Measurements from ENCODE around the gene NR5A2.

NR5A2 gene

DNA sequence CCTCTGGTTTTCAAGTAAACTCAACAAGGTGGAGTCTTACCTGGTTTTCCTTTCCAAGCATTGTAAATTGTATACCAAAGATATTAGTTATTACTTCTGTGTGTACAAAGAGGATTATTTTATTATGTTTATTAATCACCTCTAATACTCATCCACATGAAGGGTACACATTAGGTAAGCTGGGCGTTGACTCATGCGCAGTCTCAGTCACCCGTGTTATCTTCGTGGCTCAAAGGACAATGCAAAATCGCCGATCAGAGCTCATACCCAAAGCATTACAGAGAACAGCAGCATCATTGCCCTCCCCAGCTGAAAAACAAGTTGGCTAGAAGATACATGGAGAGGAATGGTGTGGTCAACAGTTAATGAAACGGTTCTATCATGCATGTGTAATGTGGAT lies 148.7 kb downstream of the NR5A2 start:
- DNase-seq (ENCODE audit: low read depth) = no peak
- in situ Hi-C loops (cut with HindIII; ENCODE audit: low sequenced_read_pairs) = no loop called here
- TF ChIP-seq, protein P1, sequence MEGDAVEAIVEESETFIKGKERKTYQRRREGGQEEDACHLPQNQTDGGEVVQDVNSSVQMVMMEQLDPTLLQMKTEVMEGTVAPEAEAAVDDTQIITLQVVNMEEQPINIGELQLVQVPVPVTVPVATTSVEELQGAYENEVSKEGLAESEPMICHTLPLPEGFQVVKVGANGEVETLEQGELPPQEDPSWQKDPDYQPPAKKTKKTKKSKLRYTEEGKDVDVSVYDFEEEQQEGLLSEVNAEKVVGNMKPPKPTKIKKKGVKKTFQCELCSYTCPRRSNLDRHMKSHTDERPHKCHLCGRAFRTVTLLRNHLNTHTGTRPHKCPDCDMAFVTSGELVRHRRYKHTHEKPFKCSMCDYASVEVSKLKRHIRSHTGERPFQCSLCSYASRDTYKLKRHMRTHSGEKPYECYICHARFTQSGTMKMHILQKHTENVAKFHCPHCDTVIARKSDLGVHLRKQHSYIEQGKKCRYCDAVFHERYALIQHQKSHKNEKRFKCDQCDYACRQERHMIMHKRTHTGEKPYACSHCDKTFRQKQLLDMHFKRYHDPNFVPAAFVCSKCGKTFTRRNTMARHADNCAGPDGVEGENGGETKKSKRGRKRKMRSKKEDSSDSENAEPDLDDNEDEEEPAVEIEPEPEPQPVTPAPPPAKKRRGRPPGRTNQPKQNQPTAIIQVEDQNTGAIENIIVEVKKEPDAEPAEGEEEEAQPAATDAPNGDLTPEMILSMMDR (IDR thresholded peaks at IDR 0.05; ENCODE audit: low read depth, low read length, missing control alignments) = no peak
- no peak overlapping the region for H3K4me3 ChIP-seq (ENCODE audit: low read depth, low read length)

DNA sequence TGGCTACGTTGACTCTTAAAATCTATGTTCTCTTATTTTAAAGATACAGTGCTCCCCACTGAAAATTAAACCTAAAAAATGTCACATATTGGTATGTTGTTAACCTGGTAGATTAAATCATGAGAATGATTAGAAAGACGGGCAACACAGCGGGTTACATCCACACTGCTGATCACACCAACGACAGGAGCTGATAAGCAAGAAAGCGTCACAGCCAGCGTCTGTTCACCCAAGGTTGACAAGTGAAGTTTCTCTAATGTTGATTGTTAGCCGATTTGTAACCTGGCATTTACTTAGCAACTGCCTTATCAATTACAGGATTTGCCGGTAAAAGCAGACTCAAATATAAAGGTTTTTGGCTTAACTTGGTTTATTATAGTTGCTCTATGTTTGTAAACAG lies 149.3 kb downstream of the NR5A2 start:
- H3K4me3 ChIP-seq (ENCODE audit: low read depth, low read length) = no peak overlapping the region
- in situ Hi-C loops (cut with HindIII; ENCODE audit: low sequenced_read_pairs) = no loop called here
- TF ChIP-seq, protein P1 (IDR thresholded peaks at IDR 0.05; ENCODE audit: low read depth, low read length, missing control alignments) = no peak
- DNase-seq (ENCODE audit: low read depth) = no peak

DNA sequence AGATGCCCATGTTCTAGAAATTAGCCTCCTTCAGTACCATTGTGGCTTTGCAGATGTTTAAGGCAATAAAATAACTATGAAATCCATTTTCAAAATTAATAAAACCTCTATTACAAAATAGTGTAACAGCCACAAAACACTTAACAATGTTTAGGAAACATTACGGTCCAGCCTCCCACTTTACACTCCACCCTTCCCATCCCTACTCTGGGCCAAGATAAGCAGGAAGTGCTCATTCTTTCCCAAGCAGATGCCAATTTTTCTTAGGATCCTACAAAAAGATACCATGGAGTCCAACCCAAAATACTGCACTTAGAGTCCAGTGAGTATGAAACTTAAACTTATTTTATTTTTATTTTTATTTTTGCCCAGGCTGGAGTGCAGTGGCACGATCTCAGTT lies 150.8 kb downstream of the NR5A2 start:
- in situ Hi-C loops (cut with HindIII; ENCODE audit: low sequenced_read_pairs) = no loop called here
- TF ChIP-seq, protein P1 (IDR thresholded peaks at IDR 0.05; ENCODE audit: low read depth, low read length, missing control alignments) = no peak
- DNase-seq (ENCODE audit: low read depth) = no peak
- no peak overlapping the region for H3K4me3 ChIP-seq (ENCODE audit: low read depth, low read length)

DNA sequence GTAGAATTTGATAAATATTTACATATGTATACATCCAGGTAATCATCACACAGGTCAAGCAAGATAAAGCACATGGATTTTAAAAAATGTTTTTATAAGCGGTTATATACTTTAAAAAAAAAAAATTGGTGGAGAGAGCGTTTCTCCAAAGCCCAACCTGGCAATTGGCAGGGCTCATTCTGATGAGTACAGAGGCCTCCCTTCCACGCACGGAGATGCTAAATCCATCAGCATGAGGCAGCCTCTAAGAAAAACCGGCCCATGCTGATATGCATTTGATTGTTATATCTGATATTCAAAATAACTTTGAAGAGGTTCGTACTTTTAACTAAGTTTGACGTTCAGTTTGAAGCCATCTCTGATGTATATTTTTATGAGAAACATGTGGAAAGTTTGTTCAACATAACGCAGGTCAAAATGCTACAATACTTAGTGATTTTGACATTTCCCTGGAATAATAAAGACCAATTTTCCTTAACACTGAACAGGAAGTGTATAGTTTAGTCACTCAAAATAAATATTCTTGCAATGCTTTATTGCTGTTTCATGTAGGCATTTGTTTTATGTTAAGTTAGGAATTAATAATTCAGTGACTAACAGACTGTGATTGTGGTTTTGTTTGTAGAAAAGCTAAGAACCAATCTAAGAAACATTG lies 151.7 kb downstream of the NR5A2 start:
- in situ Hi-C loops (cut with HindIII; ENCODE audit: low sequenced_read_pairs) = no loop called here
- TF ChIP-seq, protein P1 (IDR thresholded peaks at IDR 0.05; ENCODE audit: low read depth, low read length, missing control alignments) = no peak
- DNase-seq (ENCODE audit: low read depth) = no peak
- no peak overlapping the region for H3K4me3 ChIP-seq (ENCODE audit: low read depth, low read length)

DNA sequence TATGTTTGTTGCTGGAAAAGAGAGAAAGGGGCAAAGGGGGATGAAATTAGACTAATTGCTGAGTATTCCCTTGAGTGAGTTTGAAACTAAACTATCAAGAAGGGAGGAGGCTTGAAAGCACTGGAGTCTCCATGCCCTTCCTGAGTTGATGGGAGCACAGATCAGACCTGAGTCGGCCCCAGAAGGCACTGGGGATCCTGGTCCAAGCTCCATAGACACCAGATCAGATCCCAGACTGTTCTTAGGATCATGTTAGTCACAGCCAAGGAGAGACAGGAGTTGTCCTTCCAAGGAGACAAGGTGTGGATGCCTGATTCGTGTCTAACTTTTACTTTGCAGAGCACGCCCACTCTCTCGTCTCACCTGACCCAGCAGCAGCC lies 152.3 kb downstream of the NR5A2 start:
- H3K4me3 ChIP-seq (ENCODE audit: low read depth, low read length) = no peak overlapping the region
- TF ChIP-seq, protein P1 (IDR thresholded peaks at IDR 0.05; ENCODE audit: low read depth, low read length, missing control alignments) = no peak
- no peak for DNase-seq (ENCODE audit: low read depth)
- in situ Hi-C loops (cut with HindIII; ENCODE audit: low sequenced_read_pairs) = no loop called here

DNA sequence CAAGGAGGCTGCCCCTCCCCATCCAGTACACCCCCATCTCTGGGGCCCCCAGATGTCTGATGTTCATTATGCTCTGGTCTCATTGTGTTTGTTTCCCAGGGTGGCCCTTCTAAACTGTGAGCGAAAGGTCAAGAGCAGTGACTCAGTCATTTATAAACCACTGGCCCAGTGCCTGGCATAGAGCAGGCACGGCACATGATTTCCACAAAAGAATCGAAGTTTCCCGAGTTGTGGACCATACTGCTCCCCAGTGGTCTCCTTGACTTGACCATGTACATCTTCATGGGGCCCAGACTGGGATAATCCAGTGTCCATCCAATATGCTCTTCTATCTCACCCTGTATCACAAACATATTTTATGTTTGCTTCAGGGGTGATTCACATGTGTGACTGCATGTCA lies 153.3 kb downstream of the NR5A2 start:
- H3K4me3 ChIP-seq (ENCODE audit: low read depth, low read length) = no peak overlapping the region
- no peak for DNase-seq (ENCODE audit: low read depth)
- in situ Hi-C loops (cut with HindIII; ENCODE audit: low sequenced_read_pairs) = no loop called here
- TF ChIP-seq, protein P1 (IDR thresholded peaks at IDR 0.05; ENCODE audit: low read depth, low read length, missing control alignments) = peak; percentile 7
